GM19193 (cell line): ENCODE data around the gene MYO18B.

Source experiments
- POLR2A ChIP-seq: IDR thresholded peaks from 4 replicates; pipeline ENCODE4 v1.6.1; 2011; ENCODE audit not compliant: insufficient read depth, insufficient read length; ENCODE audit errors: extremely low read depth

MYO18B gene

DNA sequence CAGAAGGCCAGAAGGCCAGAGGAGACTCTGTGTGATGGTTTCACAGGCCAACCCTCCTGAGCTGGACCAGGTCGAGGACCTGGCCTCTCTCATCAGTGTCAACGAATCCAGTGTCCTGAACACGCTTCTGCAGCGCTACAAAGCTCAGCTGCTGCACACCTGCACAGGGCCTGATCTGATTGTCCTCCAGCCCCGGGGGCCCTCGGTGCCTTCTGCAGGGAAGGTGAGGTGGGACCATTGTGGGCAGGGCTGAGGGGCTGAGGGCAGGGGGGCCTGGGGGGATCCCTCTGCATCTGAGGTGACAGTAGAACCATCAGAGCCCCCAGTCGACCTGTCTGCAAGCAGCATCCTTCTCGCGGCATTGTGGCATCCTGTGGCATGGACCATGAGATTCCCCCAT lies 30.3 kb downstream of the MYO18B start:
- TF ChIP-seq POLR2A, result no peak

DNA sequence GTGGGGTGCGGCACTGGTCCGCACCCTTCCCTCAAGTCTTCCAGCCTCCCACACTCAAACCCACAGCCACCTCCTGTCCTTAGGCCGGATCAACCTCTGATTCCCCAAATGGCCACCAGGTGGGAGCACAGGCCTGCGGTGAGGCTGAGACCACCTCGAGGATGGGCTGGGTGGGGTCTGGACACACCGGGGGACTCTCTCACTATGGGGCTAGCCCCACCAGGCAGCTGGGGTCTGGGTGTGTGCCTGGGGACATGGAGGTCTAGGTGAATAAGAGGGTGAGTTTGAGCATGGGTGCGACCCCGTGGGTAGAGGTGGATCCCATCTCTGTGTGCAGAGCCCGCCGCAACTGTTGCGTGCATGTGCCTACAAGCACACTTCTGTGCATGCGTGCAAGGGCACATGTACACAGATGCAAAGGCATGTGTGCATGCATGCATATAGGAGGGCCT lies 32.6 kb downstream of the MYO18B start:
- no peak for TF ChIP-seq POLR2A

DNA sequence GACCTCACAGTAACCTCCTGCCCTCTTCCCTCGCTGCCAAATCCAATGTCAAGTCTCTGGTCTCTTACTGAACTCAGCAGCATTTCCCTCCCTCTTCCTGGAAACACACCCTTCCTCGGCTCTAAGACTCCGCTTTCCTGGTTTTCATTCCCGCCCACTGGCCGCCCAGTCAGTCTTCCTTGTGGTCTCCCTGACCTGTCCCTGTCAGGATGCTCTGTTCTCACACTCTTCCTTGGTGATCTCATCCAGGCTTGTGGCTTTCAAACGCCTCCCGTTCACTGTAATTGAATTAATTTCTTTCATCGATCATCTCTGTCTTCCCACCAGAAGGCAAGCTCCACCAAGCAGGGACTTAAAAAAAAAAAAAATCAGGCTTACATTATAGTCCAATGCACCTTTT lies 33.5 kb downstream of the MYO18B start:
- no peak for TF ChIP-seq POLR2A

DNA sequence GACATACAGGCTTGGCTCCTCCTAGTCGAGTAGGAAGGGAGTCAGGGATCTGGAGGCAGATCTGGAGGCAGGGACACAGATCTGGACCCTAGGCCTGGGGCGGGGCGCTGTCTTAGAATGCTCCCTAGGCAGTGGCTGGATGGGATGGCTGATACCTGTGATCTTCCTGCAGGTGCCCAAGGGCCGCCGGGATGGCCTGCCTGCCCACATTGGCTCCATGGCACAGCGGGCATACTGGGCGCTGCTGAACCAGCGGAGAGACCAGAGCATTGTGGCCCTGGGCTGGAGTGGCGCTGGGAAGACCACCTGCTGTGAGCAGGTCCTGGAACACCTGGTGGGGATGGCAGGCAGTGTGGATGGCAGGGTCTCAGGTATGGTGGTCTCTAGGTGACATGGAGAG lies 35.4 kb downstream of the MYO18B start:
- no peak for TF ChIP-seq POLR2A

DNA sequence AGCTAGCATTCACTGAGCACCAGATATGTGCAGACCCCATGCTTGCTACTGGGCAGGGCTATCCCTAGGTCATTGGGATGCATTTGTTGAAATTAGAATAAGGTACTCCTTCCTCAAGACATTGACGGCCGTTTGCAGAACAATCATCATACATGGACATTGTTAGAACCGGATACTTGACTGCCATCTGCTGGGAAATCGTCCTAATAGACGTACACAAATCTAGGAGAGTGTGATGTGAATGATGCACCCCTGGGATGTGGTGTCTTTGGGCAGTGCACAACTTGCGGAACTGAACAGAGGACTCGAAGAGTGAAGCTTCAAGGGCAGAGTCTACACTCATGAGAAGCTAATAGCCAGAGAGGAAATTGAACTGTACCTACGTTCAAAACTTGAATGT lies 35.9 kb downstream of the MYO18B start:
- no peak for TF ChIP-seq POLR2A

DNA sequence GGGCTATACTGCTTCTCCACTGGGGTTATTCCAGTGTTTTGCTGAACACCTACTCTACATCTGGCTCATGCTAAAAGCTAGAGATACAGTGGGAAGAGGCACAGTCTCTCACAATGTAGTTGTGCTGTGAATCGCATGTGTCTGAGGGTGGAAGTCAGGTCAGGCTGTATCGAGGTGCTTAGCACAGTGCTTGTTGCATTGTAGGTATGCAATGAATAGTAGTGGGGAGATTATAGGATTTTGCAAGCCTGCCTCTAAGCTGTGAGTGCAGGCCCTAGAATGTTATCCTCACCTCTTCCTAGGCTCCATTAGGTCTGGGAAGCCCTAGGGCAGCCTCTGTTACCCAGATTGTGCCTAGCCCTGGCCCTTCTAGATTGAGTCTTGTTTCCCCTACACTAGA lies 37.4 kb downstream of the MYO18B start:
- no peak for TF ChIP-seq POLR2A

DNA sequence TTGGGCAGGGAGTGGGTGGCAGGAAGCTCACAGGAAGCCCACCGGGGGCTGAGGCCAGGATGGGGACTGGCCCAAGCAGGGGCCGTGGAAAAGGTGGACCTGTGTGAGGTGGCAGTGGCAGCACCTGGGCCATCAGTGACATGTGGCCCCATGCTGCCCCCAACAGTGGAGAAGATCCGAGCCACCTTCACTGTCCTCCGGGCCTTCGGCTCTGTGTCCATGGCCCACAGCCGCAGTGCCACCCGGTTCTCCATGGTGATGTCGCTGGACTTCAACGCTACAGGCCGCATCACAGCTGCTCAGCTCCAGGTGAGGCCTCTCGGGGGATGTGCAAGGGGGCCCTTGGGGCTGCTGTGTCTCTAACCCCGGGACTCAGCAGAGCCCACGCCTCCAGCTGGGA lies 37.9 kb downstream of the MYO18B start:
- no peak for TF ChIP-seq POLR2A

DNA sequence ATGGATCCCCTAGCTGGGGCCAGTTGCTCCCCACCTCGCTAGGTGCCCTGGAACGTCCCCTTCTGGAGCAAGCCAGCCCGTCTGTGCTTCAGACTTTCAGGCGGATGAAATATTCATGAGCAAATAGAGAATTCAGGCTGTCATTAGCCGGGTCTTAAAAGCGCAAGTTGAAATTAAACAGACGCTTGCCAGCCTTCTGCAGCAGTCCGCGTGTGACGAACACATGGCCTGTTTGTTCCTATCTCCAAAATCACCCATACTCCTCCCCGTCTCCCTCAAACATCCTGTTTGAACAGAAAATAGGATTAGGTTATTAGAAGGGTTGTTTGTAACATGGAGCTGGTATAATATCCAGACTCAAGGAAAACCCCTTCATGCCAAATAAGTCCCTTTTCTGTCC lies 38.7 kb downstream of the MYO18B start:
- no peak for TF ChIP-seq POLR2A

DNA sequence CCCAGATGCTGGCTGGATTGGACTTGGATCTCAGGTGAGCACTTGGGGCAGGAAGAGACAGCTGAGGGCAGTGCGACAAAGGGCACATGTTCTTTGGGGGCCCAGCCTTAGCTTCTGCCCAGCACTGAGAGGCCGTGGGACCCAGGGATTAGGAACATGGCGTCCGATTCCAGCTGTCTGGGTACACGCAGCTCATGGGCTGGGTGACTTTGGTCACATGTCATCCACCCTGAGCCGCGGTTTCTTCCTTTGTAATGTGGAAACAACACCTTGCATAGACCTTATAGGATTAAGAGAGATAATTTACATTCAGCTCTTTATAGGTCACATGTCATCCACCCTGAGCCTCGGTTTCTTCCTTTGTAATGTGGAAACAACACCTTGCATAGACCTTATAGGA lies 39.8 kb downstream of the MYO18B start:
- no peak for TF ChIP-seq POLR2A

DNA sequence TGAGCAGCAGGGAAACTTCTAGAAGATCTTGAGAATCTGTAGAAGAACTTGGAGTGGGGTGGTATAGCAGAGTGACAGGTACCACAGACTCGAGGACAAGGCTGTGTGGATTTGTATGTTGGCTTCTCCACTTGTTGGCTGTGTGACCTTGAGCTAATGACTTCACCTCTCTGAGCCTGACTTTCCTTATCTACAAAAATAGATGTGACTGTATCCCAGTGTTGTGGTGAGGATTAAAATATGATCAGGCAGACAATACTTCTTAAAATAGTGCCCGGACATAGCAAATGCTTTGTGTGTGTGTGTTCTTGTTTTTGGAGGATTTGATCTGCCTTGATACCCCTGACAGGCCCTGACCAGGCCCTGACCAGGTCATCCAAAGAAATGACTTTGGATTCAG lies 40.8 kb downstream of the MYO18B start:
- no peak for TF ChIP-seq POLR2A

DNA sequence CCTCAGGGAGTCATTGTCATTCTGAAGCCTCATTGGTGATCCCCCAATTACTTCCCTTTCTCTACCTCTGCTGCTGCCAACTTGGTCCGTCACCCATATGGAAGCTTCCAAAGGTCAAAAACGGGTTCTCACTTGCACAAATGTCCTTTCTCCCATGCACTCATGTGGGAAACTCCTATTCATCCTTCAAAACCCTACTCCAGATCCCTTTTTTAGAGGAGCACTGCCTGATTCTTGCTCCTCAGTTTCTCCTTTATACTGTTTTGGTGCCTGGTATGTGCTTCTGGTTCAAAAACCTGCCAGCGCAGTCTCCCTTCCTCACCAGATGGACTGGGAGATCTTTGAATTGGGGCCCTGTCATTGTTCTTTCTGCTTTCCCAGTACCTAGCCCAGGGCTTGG lies 41.9 kb downstream of the MYO18B start:
- no peak for TF ChIP-seq POLR2A

DNA sequence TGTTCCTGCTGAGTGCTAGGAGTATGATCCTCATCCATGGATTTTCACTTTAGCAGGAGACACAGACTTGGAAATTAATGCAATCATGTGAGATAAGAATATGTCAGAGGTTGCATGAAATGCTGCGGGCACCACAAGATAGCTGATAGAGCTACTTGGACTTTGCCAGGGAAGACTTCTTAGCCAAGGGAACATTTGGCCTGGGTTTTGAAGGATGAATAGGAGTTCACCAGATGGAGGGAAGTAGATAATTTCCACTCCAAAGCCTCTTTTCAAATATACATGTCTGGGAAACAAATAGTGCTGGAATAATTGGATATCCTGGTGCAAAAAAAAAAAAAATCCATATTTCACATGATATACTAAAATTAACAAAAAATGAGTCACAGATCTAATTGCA lies 44.2 kb downstream of the MYO18B start:
- TF ChIP-seq POLR2A, result no peak

DNA sequence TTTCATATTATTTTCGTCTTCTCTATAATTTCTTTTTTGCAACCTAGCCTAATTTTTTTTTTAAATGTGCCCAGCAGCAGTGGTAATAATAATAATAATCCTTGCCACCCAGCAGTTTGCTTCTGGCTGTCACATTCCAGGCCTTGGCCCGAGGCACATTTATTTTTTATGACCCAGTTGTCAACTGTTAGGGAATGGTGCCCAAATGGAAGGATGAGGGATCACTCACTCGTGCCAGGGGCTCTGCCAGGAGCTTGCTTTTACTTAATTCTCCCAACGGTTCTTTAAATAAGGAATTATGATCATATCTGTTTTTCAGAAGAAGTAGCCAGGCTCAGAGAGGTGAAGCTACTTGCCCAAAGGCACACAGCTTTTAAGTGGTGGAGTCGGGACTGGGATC lies 49.6 kb downstream of the MYO18B start:
- no peak for TF ChIP-seq POLR2A

DNA sequence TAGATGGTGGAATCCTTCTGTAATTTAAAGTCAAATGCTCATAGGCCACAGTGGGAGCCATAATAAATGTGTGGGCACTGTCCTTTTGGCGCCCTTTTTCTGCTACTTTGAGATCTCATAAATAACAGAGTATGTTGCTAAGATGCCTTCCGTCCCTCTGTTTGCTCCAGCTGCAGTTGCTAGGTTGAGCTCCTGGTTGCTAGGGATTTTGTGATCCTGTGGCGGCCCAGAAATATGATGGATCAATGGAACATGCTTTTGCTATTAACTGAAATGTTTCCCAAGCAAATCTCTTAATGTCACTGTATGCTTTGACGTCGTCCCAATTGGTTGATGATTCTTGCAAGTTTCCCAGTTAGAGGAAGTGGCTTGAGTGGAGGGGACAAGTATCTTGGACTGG lies 53.5 kb downstream of the MYO18B start:
- no peak for TF ChIP-seq POLR2A

DNA sequence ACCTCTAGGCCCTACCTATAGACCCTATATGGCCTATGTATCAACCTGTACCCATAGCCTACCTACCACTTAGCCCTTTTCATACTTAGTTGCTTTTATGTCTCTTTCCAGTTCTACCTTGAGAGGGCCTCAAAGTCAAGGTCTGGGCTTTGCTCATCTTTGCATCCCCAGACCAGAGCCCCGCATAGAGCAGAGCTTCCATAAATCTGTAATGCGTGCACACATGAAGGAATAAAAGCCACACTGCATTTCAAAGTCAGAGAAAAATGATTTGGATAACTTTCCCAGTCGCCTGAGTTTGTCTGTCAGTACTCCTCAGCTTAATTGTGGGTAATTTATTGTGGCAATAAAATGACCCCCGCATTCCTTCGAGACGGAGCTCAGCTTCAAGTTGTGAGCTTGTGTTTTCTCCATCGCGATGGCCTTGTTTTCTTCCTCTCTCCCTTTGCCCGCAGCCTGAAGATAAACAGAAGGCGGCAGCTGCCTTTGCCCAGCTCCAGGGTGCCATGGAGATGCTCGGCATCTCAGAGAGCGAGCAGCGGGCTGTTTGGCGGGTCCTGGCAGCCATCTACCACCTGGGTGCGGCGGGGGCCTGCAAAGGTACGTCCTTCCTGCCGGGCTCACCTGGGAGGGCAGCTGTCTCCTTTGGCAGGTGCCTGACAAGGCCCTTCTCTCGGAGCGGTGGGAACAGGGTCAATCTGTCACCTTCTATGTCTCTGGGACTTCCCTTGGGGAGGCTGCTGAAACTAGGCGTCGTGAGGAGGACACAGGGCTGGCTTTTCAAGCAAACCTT lies 55.7 kb downstream of the MYO18B start:
- no peak for TF ChIP-seq POLR2A

DNA sequence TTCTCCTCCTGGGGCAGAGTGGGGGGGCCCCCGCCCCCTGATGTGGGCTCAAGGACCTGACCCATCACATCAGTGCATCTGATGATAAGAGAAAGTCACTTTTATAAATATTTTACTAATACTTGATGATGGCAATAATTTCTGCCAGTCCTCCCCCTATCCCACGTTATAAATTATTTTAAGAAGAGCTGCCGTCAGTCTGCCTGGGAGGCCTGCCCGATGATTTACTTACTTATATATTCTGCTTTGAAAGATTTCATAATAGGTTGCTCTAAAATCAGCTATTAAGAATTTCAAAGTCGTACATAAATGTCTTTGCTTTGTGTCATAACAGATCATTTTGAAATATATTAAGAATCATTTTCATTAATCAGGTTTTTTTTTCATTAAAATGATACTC lies 58.8 kb downstream of the MYO18B start:
- no peak for TF ChIP-seq POLR2A

DNA sequence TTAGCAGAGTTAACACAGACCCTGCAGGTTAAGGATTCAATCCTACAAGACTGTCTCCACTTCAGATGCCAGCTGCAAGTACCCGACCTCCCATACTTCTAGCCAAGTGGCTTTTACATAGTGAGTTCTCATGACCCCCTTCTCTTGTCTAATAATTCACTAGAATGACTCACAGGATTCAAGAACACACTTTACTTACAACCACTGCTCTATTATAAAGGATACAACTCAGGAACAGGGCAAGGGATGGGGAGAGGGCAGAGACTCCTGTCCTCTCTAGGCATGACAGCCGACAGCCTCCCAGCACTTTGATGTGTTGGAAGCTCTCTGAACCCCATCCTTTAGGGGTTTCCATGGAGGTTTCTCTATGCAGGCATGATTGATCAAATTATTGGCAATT lies 60.0 kb downstream of the MYO18B start:
- no peak for TF ChIP-seq POLR2A
